RWPE2 (cell line): Measurements from ENCODE around the gene CFAP157.

ENCODE experiments used
- ATAC-seq: fragments of 200-7000 bp; cut with Tn5 transposase; 3 replicates; pipeline ENCODE4 v1.9.1; 2021; ENCODE audit warnings: low read depth
- DNase-seq: peaks from one replicate; pipeline ENCODE4 v3.0.0-alpha.2; 2020; ENCODE audit warnings: low spot score
- H3K27ac ChIP-seq: fragments of 450-650 bp; 2 replicates; pipeline ENCODE4 v1.5.1; 2017; ENCODE audit warnings: mild to moderate bottlenecking; ENCODE audit not compliant: poor library complexity, severe bottlenecking
- H3K27me3 ChIP-seq: fragments of 250-450 bp; sonication (Bioruptor Pico); 2 replicates; pipeline ENCODE4 v1.5.1; 2021; ENCODE audit warnings: mild to moderate bottlenecking, moderate library complexity; ENCODE audit not compliant: insufficient read depth, poor library complexity, severe bottlenecking
- H3K36me3 ChIP-seq: fragments of 250-450 bp; sonication (Bioruptor Pico); 2 replicates; pipeline ENCODE4 v1.5.1; 2020; ENCODE audit warnings: low read depth, mild to moderate bottlenecking, moderate library complexity
- H3K4me1 ChIP-seq: fragments of 250-450 bp; sonication (Bioruptor Pico); 2 replicates; pipeline ENCODE4 v1.5.1; 2021; ENCODE audit warnings: mild to moderate bottlenecking, moderate library complexity; ENCODE audit not compliant: insufficient read depth, poor library complexity, severe bottlenecking
- H3K4me3 ChIP-seq: fragments of 250-450 bp; sonication (Bioruptor Pico); 2 replicates; pipeline ENCODE4 v1.5.1; 2021; ENCODE audit warnings: mild to moderate bottlenecking, moderate library complexity; ENCODE audit not compliant: severe bottlenecking
- H3K9me3 ChIP-seq: fragments of 250-450 bp; sonication (Bioruptor Pico); 2 replicates; pipeline ENCODE4 v1.5.1; 2021; ENCODE audit warnings: mild to moderate bottlenecking, moderate library complexity; ENCODE audit not compliant: severe bottlenecking
- CTCF ChIP-seq: fragments of 450-650 bp; IDR thresholded peaks from one replicate; pipeline ENCODE4 v1.5.1; 2017; ENCODE audit warnings: mild to moderate bottlenecking, moderate library complexity; ENCODE audit not compliant: poor library complexity, severe bottlenecking

CFAP157 gene

DNA sequence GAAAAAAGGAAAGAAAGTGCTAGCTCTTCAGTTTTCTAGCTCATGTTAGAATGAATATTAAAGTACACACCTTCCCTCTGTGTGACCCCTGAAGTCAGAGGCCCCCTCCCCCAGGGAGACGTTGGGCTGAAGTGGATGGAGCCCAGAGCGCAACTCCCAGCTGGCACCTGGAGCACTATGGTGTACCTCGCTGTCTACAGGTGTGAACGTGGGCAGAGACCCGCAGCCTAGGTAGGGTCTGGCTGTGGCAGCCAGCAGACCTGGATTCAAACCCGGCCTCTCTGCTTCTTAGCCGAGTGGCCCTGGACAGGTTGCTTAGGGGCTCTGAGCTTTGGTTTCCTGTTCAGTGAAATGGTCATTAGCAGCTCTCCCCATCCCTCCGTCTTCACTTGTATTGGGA lies 22.0 kb downstream of the CFAP157 start:
- Histone ChIP-seq H3K36me3 (no peaks in the 10 kb centered on the region), H3K27ac (no peak overlapping the region), H3K27me3 (no peaks in the 10 kb centered on the region), H3K9me3 (no peaks in the 10 kb centered on the region), H3K4me1 (no peaks in the 10 kb centered on the region), H3K4me3 (no peak overlapping the region)
- no peak for TF ChIP-seq CTCF
- ATAC-seq (no peak), DNase-seq (peak; percentile 49)

- peak; percentile 33 for DNase-seq
- H3K27me3 ChIP-seq: no peaks in the 10 kb centered on the region
- H3K4me3 ChIP-seq: no peak overlapping the region
- no peak overlapping the region for H3K27ac ChIP-seq
- ATAC-seq: no peak
- no peaks in the 10 kb centered on the region for H3K4me1 ChIP-seq
- no peaks in the 10 kb centered on the region for H3K9me3 ChIP-seq
- H3K36me3 ChIP-seq: no peaks in the 10 kb centered on the region
- no peak for TF ChIP-seq CTCF
Observed at GRCh38 chr9:127729522-127730256, 22.9 kb downstream of the CFAP157 start.

GRCh38 chr9:127730262-127730661 lies 23.5 kb downstream of the CFAP157 start:
- Histone ChIP-seq H3K4me3 (no peak overlapping the region), H3K27me3 (no peaks in the 10 kb centered on the region), H3K27ac (no peak overlapping the region), H3K36me3 (no peaks in the 10 kb centered on the region), H3K4me1 (no peaks in the 10 kb centered on the region), H3K9me3 (no peaks in the 10 kb centered on the region)
- DNase-seq: no peak
- TF ChIP-seq CTCF: no peak
- no peak for ATAC-seq

DNA sequence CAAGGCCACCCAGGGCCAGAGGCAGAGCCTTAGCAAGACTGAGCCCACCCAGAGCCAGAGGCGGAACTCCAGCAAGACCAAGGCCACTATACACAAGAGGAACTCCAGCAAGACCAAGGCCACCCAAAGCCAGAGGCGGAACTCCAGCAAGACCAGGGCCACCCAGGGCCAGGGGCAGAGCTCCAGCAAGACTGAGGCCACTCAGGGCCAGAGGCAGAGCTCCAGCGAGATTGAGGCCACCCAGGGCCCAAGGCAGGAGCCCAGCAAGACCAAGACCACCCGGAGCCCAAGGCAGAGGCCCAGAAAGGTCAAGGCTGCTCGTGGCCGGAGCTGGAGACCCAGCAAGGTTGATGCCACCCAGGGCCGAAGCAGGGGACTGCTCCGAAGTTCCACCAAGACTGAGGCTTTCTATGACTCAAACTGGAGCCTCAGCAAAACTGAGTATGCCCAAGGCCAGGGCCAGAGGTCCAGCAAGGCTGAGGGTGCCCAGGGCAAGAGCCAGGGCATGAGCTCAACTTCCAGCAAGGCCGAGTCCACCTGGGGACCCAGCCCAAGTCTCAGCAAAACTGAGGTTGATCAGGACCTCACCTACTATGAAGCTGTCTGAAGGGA lies 24.1 kb downstream of the CFAP157 start:
- H3K9me3 ChIP-seq: no peaks in the 10 kb centered on the region
- no peaks in the 10 kb centered on the region for H3K4me1 ChIP-seq
- no peaks in the 10 kb centered on the region for H3K27me3 ChIP-seq
- no peak overlapping the region for H3K27ac ChIP-seq
- DNase-seq (peak; percentile 51), ATAC-seq (no peak)
- H3K36me3 ChIP-seq: no peaks in the 10 kb centered on the region
- no peak overlapping the region for H3K4me3 ChIP-seq
- no peak for TF ChIP-seq CTCF

DNA sequence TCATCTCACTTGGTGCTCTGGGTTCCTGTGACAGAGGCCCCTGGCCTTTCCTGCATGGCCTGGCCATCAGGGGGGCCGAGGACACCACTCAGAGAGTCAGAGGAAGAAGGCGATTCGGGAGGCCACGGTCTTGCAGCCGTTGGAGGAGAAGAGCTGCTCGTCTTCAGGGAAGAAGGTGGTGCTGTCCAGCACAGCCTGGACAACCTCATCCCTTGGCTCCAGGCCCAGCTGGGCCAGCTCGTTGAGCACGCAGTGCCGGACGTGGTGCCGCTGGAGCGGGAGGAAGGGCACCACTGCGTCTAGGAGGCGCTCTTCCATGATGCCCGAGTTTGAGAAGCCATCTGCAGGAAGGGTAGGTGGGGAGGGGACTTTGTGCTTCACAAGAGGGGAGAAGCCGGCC lies 25.1 kb downstream of the CFAP157 start:
- no peaks in the 10 kb centered on the region for H3K27me3 ChIP-seq
- no peak overlapping the region for H3K4me3 ChIP-seq
- TF ChIP-seq CTCF: no peak
- no peak for ATAC-seq
- DNase-seq: peak; percentile 38
- no peaks in the 10 kb centered on the region for H3K9me3 ChIP-seq
- no peaks in the 10 kb centered on the region for H3K4me1 ChIP-seq
- H3K27ac ChIP-seq: no peak overlapping the region
- H3K36me3 ChIP-seq: no peaks in the 10 kb centered on the region
